K562 (cell line): ENCODE results near the gene EYA2. TPM values are rescaled to one million over a fixed set of nuclear protein-coding genes. Genes with fewer than 3 reads are reported as not detected.

Experiments used
- ATAC-seq: fragments of 200-7000 bp; cut with Tn5 transposase; 3 replicates; pipeline ENCODE4 v1.9.1; 2020; ENCODE audit warnings: moderate library complexity
- BruUV-seq: library from RNA; stranded (reverse); fragments of 400-500 nt; replicated peaks from 2 replicates; lab custom pipeline; 2021; lab: Mats Ljungman, UMichigan
- CTCF ChIA-PET: fragments of 300-600 bp; formaldehyde crosslinking; extraction: SDS; loops from one replicate; lab custom pipeline; 2021; ENCODE audit warnings: low intra/inter-chr PET ratio; lab: Yijun Ruan, JAX
- POLR2A ChIA-PET: fragments of 300-600, 350-650 bp; sonication (Branson Sonifier 250); formaldehyde crosslinking; extraction: SDS; loops from one replicate; lab custom pipeline; 2021; ENCODE audit warnings: antibody characterized with exemption, inconsistent platforms; lab: Yijun Ruan, JAX
- DNase-seq, 4 experiments: peaks; one replicate each; pipeline versions ENCODE4 v3.0.0 to v3.0.0-alpha.2; 2011 to 2018; ENCODE audit warnings: low spot score in 3 of 4, mixed read lengths in 3 of 4; ENCODE audit errors: extremely low read depth in 1 of 4
- FAIRE-seq: peaks from 2 replicates; lab custom pipeline; 2011; peaks lifted over from hg19 to GRCh38; lab: Jason Lieb, UNC
- H2AFZ ChIP-seq: 2 replicates; pipeline ENCODE4 v1.6.0; 2011; ENCODE audit warnings: low read depth, low read length, control low read depth, inconsistent platforms
- H3K27ac ChIP-seq: fragments of 200-600 bp; 3 replicates; pipeline ENCODE4 v1.8.0; 2011; ENCODE audit warnings: low read depth, mild to moderate bottlenecking, control low read depth, inconsistent platforms, low read length, moderate library complexity, mixed read lengths; ENCODE audit errors: extremely low read depth
- H3K27me3 ChIP-seq, 2 experiments: fragments of 300-600 bp in 1 of 2; 2 replicates in 1 of 2; 3 replicates in 1 of 2; pipeline versions ENCODE4 v1.6.0 to v1.8.0; 2011; ENCODE audit warnings: inconsistent platforms in 2 of 2, low read length in 2 of 2, mild to moderate bottlenecking in 1 of 2, mixed read lengths in 1 of 2, moderate library complexity in 1 of 2; ENCODE audit not compliant: control insufficient read depth in 2 of 2, insufficient read depth in 2 of 2
- H3K36me3 ChIP-seq: fragments of 300-600 bp; 3 replicates; pipeline ENCODE4 v1.8.0; 2011; ENCODE audit warnings: mild to moderate bottlenecking, low read length, inconsistent platforms; ENCODE audit not compliant: control insufficient read depth, insufficient read depth
- H3K4me1 ChIP-seq, 2 experiments: fragments of 200-600 bp in 1 of 2; replicated peaks in 1 of 2; 2 replicates in 1 of 2; 3 replicates in 1 of 2; pipeline versions ENCODE4 v1.5.1 to v1.8.0; 2011; ENCODE audit warnings: inconsistent platforms in 2 of 2, low read length in 2 of 2, mild to moderate bottlenecking in 1 of 2, mixed read lengths in 1 of 2, moderate library complexity in 1 of 2; ENCODE audit not compliant: control insufficient read depth in 2 of 2, insufficient read depth in 2 of 2
- H3K4me2 ChIP-seq: 2 replicates; pipeline ENCODE4 v1.6.1; 2011; ENCODE audit warnings: low read length, control low read depth, inconsistent platforms, mixed read lengths; ENCODE audit not compliant: insufficient read depth
- H3K4me3 ChIP-seq: fragments of 200-600 bp; sonication (generic), shearing (Covaris generic); 2 replicates; pipeline ENCODE4 v1.5.1; 2016; ENCODE audit warnings: control low read depth, inconsistent platforms
- H3K79me2 ChIP-seq: fragments of 200-600 bp; 3 replicates; pipeline ENCODE4 v1.8.0; 2011; ENCODE audit warnings: low read length, inconsistent platforms; ENCODE audit not compliant: control insufficient read depth, insufficient read depth
- H3K9ac ChIP-seq, 2 experiments: 2 replicates each; pipeline versions ENCODE4 v1.6.0 to v1.6.1; 2011; ENCODE audit warnings: low read depth in 2 of 2, low read length in 2 of 2, control low read depth in 1 of 2, inconsistent platforms in 1 of 2, mild to moderate bottlenecking in 1 of 2, mixed read lengths in 1 of 2; ENCODE audit not compliant: insufficient read depth in 1 of 2
- H3K9me1 ChIP-seq: one replicate; pipeline ENCODE4 v1.6.0; 2011; ENCODE audit warnings: inconsistent platforms, mild to moderate bottlenecking, low read length, moderate library complexity; ENCODE audit not compliant: control insufficient read depth, insufficient read depth
- H3K9me3 ChIP-seq: replicated peaks from 2 replicates; pipeline ENCODE4 v1.5.1; 2011; ENCODE audit warnings: low read depth, low read length, inconsistent platforms; ENCODE audit not compliant: control insufficient read depth, insufficient read depth
- H4K20me1 ChIP-seq: replicated peaks from 2 replicates; pipeline ENCODE4 v1.6.1; 2011; ENCODE audit warnings: low read length, inconsistent platforms, mixed read lengths; ENCODE audit not compliant: control insufficient read depth, insufficient read depth
- CBFA2T3 ChIP-seq: fragments of 450-650 bp; IDR thresholded peaks from 2 replicates; pipeline ENCODE4 v1.6.1; 2017
- CHD1 ChIP-seq: fragments of 200-600 bp; sonication (generic); IDR thresholded peaks from one replicate; pipeline ENCODE4 v1.6.1; 2012; ENCODE audit warnings: mild to moderate bottlenecking, moderate library complexity, low read length, inconsistent platforms
- CHD2 ChIP-seq: IDR thresholded peaks from 2 replicates; pipeline ENCODE4 v1.6.1; 2011; ENCODE audit warnings: low read depth, low read length
- CREB3 ChIP-seq: fragments of 450-650 bp; conservative IDR thresholded peaks from 2 replicates; pipeline ENCODE4 v1.6.1; 2016; ENCODE audit warnings: missing genetic modification characterization, low read depth, mild to moderate bottlenecking, missing compliant biosample characterization, moderate library complexity
- E2F4 ChIP-seq: sonication (generic); formaldehyde crosslinking; IDR thresholded peaks from 2 replicates; pipeline ENCODE4 v1.8.0; 2022; ENCODE audit warnings: mild to moderate bottlenecking, low read depth, missing genetic modification reagents
- ERF ChIP-seq: fragments of 450-650 bp; formaldehyde crosslinking; IDR thresholded peaks from 2 replicates; pipeline ENCODE4 v1.4.0; 2020; ENCODE audit warnings: mild to moderate bottlenecking, mixed read lengths
- KLF13 ChIP-seq: fragments of 450-650 bp; IDR thresholded peaks from 2 replicates; pipeline ENCODE4 v1.6.1; 2016; ENCODE audit warnings: missing genetic modification characterization, low read depth, mild to moderate bottlenecking, missing compliant biosample characterization, moderate library complexity, borderline replicate concordance
- MYC ChIP-seq, 2 experiments: fragments of 250-450 bp in 1 of 2; sonication (Bioruptor Pico) in 1 of 2; IDR thresholded peaks; 2 replicates each; pipeline versions ENCODE4 v1.5.1 to v1.6.1; 2012 to 2021; ENCODE audit warnings: low read depth in 2 of 2, borderline replicate concordance in 1 of 2, improper control_type of control experiment in 1 of 2, low read length in 1 of 2, mild to moderate bottlenecking in 1 of 2, moderate library complexity in 1 of 2
- NFIC ChIP-seq: fragments of 450-650 bp; IDR thresholded peaks from 2 replicates; pipeline ENCODE4 v1.6.1; 2017; ENCODE audit warnings: mild to moderate bottlenecking, inconsistent platforms
- PREB ChIP-seq: sonication (generic); formaldehyde crosslinking; IDR thresholded peaks from 2 replicates; pipeline ENCODE4 v1.8.1; 2023; ENCODE audit warnings: mild to moderate bottlenecking, missing genetic modification reagents
- RFX7 ChIP-seq: fragments of 250-450 bp; sonication (Bioruptor Pico); IDR thresholded peaks from 2 replicates; pipeline ENCODE4 v1.5.1; 2021; ENCODE audit warnings: mild to moderate bottlenecking
- ZNF277 ChIP-seq: fragments of 250-450 bp; sonication (Bioruptor Pico); IDR thresholded peaks from 2 replicates; pipeline ENCODE4 v1.8.0; 2022; ENCODE audit warnings: inconsistent platforms, mild to moderate bottlenecking, moderate library complexity, borderline replicate concordance
- WGBS: fragments of 100-300 bp; shearing (Covaris generic); methylation state at CpG from one replicate; pipeline ENCODE4 v1.1.6; 2016; ENCODE audit warnings: low coverage, mixed read lengths; ENCODE audit not compliant: insufficient coverage; ENCODE audit errors: missing lambda C conversion rate; 5-methylcytosine and 5-hydroxymethylcytosine counted together
- in situ Hi-C: fragments of 300-500 bp; cut with MboI; formaldehyde crosslinking; loops from 4 replicates; pipeline ENCODE4 v1.15.0; 2018; ENCODE audit warnings: inconsistent platforms, mixed read lengths
- intact Hi-C: fragments of 100-400 bp; cut with micrococcal nuclease; formaldehyde crosslinking; loops from 2 replicates; pipeline ENCODE4 v1.14.2; 2022
- polyA plus RNA-seq, 8 experiments: library from polyadenylated mRNA; depleted of rRNA in 4 of 8; stranded (reverse) in 5 of 8; unstranded in 3 of 8; fragments of >200 nt; fragmentation: Nextera tagmentation in 2 of 8; fragmentation: Illumina TruSeq in 1 of 8; extraction: Ambion mirVana in 2 of 8; extraction: Trizol in 1 of 8; gene quantifications; 2 replicates each; pipeline versions ENCODE4 v1.2.1 to v1.2.3, GENCODE V29; 2011 to 2014; ENCODE audit warnings: inconsistent platforms in 1 of 8, missing spikeins in 1 of 8
- total RNA-seq, 7 experiments: library from RNA; depleted of rRNA in 6 of 7; stranded (reverse); fragments of >200 nt in 6 of 7; fragmentation: Illumina TruSeq in 2 of 7; extraction: Trizol in 2 of 7; gene quantifications; 2 replicates each; pipeline versions ENCODE4 v1.2.1 to v1.2.3, GENCODE V29; 2011 to 2021; ENCODE audit warnings: low replicate concordance in 1 of 7
- TF ChIP-seq, protein P1 (sequence below): fragments of 450-650 bp; IDR thresholded peaks from 2 replicates; pipeline ENCODE4 v1.6.1; 2017; ENCODE audit warnings: mild to moderate bottlenecking, moderate library complexity
- TF ChIP-seq, protein P2 (sequence below): sonication (generic); formaldehyde crosslinking; IDR thresholded peaks from 2 replicates; pipeline ENCODE4 v1.8.1; 2022; ENCODE audit warnings: missing genetic modification reagents

EYA2 gene
- total and polyA plus RNA-seq, 9 of the 15 experiments (the other 6 are each of a cell fraction or from before 2014, with no cell fraction given): 0.03 TPM; not detected in 8

- WGBS: 2% methylated on average over 4 of the region's 4 CpGs
- H3K9me1 ChIP-seq: no peaks in the 10 kb centered on the region
- no peak overlapping the region for H3K9ac ChIP-seq
- H4K20me1 ChIP-seq: no peaks in the 10 kb centered on the region
- in situ Hi-C loops: no loop called here
- no peak for FAIRE-seq
- no TSS peak for BruUV-seq
- CTCF ChIA-PET: no interaction called here
- no peak for ATAC-seq
- H3K4me2 ChIP-seq: no peak overlapping the region
- H3K27ac ChIP-seq: no peak overlapping the region
- no peaks in the 10 kb centered on the region for H3K79me2 ChIP-seq
- intact Hi-C loops: no loop called here
- H2AFZ ChIP-seq: no peak overlapping the region
- H3K9me3 ChIP-seq: no peaks in the 10 kb centered on the region
- no peak for DNase-seq
- peaks cover 4 to 14% of the 10 kb centered on the region in 2 experiments for H3K27me3 ChIP-seq
- H3K36me3 ChIP-seq: no peaks in the 10 kb centered on the region
- H3K4me3 ChIP-seq: no peak overlapping the region
- POLR2A ChIA-PET: no interaction called here
- H3K4me1 ChIP-seq: no peaks in the 10 kb centered on the region
- TF ChIP-seq KLF13 (tag) (no peak), E2F4 (CRISPR knock-in tag) (no peak), CREB3 (no peak), ZNF277 (CRISPR knock-in tag) (no peak), RFX7 (no peak), CHD1 (no peak), ERF (CRISPR knock-in tag) (no peak), CBFA2T3 (no peak), MYC (IDR thresholded peaks at IDR 0.05; ENCODE audit: low read depth, low read length) (no peak), MYC (CRISPR knock-in tag; IDR thresholded peaks at IDR 0.05; ENCODE audit: borderline replicate concordance, low read depth) (no peak), NFIC (no peak), PREB (CRISPR knock-in tag) (no peak), CHD2 (no peak)
- TF ChIP-seq, protein P1, sequence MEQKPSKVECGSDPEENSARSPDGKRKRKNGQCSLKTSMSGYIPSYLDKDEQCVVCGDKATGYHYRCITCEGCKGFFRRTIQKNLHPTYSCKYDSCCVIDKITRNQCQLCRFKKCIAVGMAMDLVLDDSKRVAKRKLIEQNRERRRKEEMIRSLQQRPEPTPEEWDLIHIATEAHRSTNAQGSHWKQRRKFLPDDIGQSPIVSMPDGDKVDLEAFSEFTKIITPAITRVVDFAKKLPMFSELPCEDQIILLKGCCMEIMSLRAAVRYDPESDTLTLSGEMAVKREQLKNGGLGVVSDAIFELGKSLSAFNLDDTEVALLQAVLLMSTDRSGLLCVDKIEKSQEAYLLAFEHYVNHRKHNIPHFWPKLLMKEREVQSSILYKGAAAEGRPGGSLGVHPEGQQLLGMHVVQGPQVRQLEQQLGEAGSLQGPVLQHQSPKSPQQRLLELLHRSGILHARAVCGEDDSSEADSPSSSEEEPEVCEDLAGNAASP: no peak
- TF ChIP-seq, protein P2, sequence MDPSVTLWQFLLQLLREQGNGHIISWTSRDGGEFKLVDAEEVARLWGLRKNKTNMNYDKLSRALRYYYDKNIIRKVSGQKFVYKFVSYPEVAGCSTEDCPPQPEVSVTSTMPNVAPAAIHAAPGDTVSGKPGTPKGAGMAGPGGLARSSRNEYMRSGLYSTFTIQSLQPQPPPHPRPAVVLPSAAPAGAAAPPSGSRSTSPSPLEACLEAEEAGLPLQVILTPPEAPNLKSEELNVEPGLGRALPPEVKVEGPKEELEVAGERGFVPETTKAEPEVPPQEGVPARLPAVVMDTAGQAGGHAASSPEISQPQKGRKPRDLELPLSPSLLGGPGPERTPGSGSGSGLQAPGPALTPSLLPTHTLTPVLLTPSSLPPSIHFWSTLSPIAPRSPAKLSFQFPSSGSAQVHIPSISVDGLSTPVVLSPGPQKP (CRISPR knock-in tag): no peak
Observed at GRCh38 chr20:47137231-47137870, 242.7 kb downstream of the EYA2 start.
